A673 (cell line): Measurements from ENCODE around the gene SLC35B2. TPM values are rescaled to one million over a fixed set of nuclear protein-coding genes. Genes with fewer than 3 reads are reported as not detected.

Experiments used
- BruUV-seq: library from RNA; stranded (reverse); fragments of 400-500 nt; replicated peaks from 2 replicates; lab custom pipeline; 2021; lab: Mats Ljungman, UMichigan
- CTCF ChIA-PET: fragments of 300-600 bp; sonication (Branson Sonifier 250); formaldehyde crosslinking; loops from one replicate; lab custom pipeline; 2022; ENCODE audit warnings: antibody characterized with exemption; lab: Charles Lee
- POLR2A ChIA-PET: fragments of 300-600 bp; sonication (Branson Sonifier 250); formaldehyde crosslinking; loops from one replicate; lab custom pipeline; 2022; ENCODE audit warnings: antibody characterized with exemption; ENCODE audit not compliant: low non-redundant PET; lab: Charles Lee
- DNase-seq: peaks from one replicate; pipeline ENCODE4 v3.0.0-alpha.2; 2015; ENCODE audit warnings: low spot score
- H3K27ac ChIP-seq: fragments of 200-600 bp; sonication (generic); 2 replicates; pipeline ENCODE4 v1.5.1; 2016; ENCODE audit warnings: mixed run types, low read depth, mild to moderate bottlenecking, mixed read lengths, antibody characterized with exemption, low read length; ENCODE audit not compliant: poor library complexity, severe bottlenecking
- H3K27me3 ChIP-seq: fragments of 200-600 bp; sonication (generic); replicated peaks from 2 replicates; pipeline ENCODE4 v1.6.1; 2017; ENCODE audit warnings: mixed run types, low read depth, mild to moderate bottlenecking, mixed read lengths, antibody characterized with exemption, low read length; ENCODE audit not compliant: insufficient read depth, poor library complexity
- H3K36me3 ChIP-seq: fragments of 200-600 bp; sonication (generic); 2 replicates; pipeline ENCODE4 v1.6.1; 2016; ENCODE audit warnings: mixed run types, mild to moderate bottlenecking, mixed read lengths, antibody characterized with exemption, low read length; ENCODE audit not compliant: insufficient read depth, poor library complexity, severe bottlenecking
- H3K4me1 ChIP-seq: fragments of 200-600 bp; sonication (generic); 2 replicates; pipeline ENCODE4 v1.6.1; 2017; ENCODE audit warnings: mixed run types, mild to moderate bottlenecking, mixed read lengths, antibody characterized with exemption, low read length; ENCODE audit not compliant: insufficient read depth, poor library complexity, severe bottlenecking
- H3K4me3 ChIP-seq: fragments of 200-600 bp; sonication (generic); 2 replicates; pipeline ENCODE4 v1.5.1; 2016; ENCODE audit warnings: low read depth, mixed run types, mild to moderate bottlenecking, mixed read lengths, low read length; ENCODE audit not compliant: poor library complexity, severe bottlenecking
- H3K9me3 ChIP-seq: fragments of 200-600 bp; sonication (generic); 2 replicates; pipeline ENCODE4 v1.6.1; 2016; ENCODE audit warnings: mixed run types, low read depth, mild to moderate bottlenecking, mixed read lengths, antibody characterized with exemption, low read length; ENCODE audit not compliant: poor library complexity, severe bottlenecking
- EZH2 ChIP-seq: fragments of 200-600 bp; sonication (generic); IDR thresholded peaks from 2 replicates; pipeline ENCODE4 v1.6.1; 2017; ENCODE audit warnings: borderline replicate concordance, low read depth, mild to moderate bottlenecking, mixed read lengths, antibody characterized with exemption, low read length; ENCODE audit not compliant: poor library complexity, severe bottlenecking
- intact Hi-C: fragments of 100-400 bp; cut with micrococcal nuclease; formaldehyde crosslinking; loops from one replicate; pipeline ENCODE4 v1.10.0; 2022; ENCODE audit not compliant: unreplicated experiment
- total RNA-seq: library from RNA; stranded (reverse); gene quantifications from 2 replicates; pipeline ENCODE4 v1.2.3, GENCODE V29; 2021
- TF ChIP-seq, protein P1 (sequence below): fragments of 300-800, 200-600 bp; sonication (generic); conservative IDR thresholded peaks from 2 replicates; pipeline ENCODE4 v1.5.1; 2017; ENCODE audit warnings: low read depth, mild to moderate bottlenecking, antibody characterized with exemption, low read length, moderate library complexity, mixed read lengths

SLC35B2 gene
- total RNA-seq, 1 experiment from 2014 or later, result 52.0 TPM

DNA sequence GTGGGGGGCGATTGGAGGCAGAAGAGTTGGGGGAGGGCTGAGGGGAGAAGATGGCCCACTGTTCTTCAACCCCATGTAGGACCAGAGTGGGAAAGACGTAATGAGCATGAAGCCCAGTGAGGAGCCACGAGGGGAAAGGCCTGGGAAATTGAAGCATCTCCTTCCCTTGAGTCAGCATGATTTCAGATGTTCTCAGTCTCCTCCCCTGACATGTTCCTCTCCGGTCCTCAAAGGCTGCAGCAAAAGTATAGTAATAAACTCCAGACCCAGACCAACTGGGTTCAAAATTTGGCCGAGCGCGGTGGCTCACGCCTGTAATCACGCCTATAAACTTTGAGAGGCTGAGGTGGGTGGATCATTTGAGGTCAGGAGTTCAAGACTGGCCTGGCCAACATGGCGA lies 9.9 kb upstream of the SLC35B2 start:
- CTCF ChIA-PET, result interaction anchor here (0.6 to 0.7 kb wide), 2 partner anchors 20 to 21 kb away, joined by 4 read pairs; partner anchors contain the start of gene HSP90AB1
- no peak overlapping the region for H3K4me3 ChIP-seq
- H3K36me3 ChIP-seq, result no peaks in the 10 kb centered on the region
- TF ChIP-seq, protein P1, sequence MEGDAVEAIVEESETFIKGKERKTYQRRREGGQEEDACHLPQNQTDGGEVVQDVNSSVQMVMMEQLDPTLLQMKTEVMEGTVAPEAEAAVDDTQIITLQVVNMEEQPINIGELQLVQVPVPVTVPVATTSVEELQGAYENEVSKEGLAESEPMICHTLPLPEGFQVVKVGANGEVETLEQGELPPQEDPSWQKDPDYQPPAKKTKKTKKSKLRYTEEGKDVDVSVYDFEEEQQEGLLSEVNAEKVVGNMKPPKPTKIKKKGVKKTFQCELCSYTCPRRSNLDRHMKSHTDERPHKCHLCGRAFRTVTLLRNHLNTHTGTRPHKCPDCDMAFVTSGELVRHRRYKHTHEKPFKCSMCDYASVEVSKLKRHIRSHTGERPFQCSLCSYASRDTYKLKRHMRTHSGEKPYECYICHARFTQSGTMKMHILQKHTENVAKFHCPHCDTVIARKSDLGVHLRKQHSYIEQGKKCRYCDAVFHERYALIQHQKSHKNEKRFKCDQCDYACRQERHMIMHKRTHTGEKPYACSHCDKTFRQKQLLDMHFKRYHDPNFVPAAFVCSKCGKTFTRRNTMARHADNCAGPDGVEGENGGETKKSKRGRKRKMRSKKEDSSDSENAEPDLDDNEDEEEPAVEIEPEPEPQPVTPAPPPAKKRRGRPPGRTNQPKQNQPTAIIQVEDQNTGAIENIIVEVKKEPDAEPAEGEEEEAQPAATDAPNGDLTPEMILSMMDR, result no peak
- no peak for TF ChIP-seq EZH2
- BruUV-seq, result no TSS peak
- POLR2A ChIA-PET, result interaction anchor here (0.7 kb wide), 1 partner anchor 12 kb away, joined by 8 read pairs; no protein-coding TSS in a partner anchor
- H3K27me3 ChIP-seq, result no peaks in the 10 kb centered on the region
- intact Hi-C loops, result loop anchor here (5.0 kb wide), 1 partner anchor 190 kb away; no protein-coding TSS in a partner anchor
- no peaks in the 10 kb centered on the region for H3K9me3 ChIP-seq
- H3K27ac ChIP-seq, result no peak overlapping the region
- no peak for DNase-seq
- peaks cover 25% of the 10 kb centered on the region for H3K4me1 ChIP-seq

- DNase-seq, result no peak
- Histone ChIP-seq H3K9me3 (no peaks in the 10 kb centered on the region), H3K36me3 (no peaks in the 10 kb centered on the region), H3K27me3 (no peaks in the 10 kb centered on the region), H3K4me1 (peaks cover 25% of the 10 kb centered on the region), H3K27ac (no peak overlapping the region), H3K4me3 (no peak overlapping the region)
- TF ChIP-seq EZH2, result no peak
- TF ChIP-seq, protein P1, result no peak
- CTCF ChIA-PET, result interaction anchor here (0.6 to 0.7 kb wide), 2 partner anchors 19 to 20 kb away, joined by 4 read pairs; partner anchors contain the start of gene HSP90AB1
- POLR2A ChIA-PET, result no interaction called here
- BruUV-seq, result no TSS peak
- intact Hi-C loops, result loop anchor here (5.0 kb wide), 1 partner anchor 191 kb away; no protein-coding TSS in a partner anchor
Measured at GRCh38 chr6:44266347-44266746, 9.0 kb upstream of the SLC35B2 start.

GRCh38 chr6:44265722-44266233 lies 8.4 kb upstream of the SLC35B2 start:
- ChIA-PET CTCF (no interaction called here), POLR2A (no interaction called here)
- H3K4me1 ChIP-seq, result peaks cover 25% of the 10 kb centered on the region
- DNase-seq, result no peak
- H3K27me3 ChIP-seq, result no peaks in the 10 kb centered on the region
- TF ChIP-seq, protein P1, result no peak
- TF ChIP-seq EZH2, result no peak
- no TSS peak for BruUV-seq
- H3K27ac ChIP-seq, result peak overlapping the region; percentile 79
- intact Hi-C loops, result loop anchor here (5.0 kb wide), 1 partner anchor 192 kb away; no protein-coding TSS in a partner anchor
- H3K36me3 ChIP-seq, result no peaks in the 10 kb centered on the region
- H3K9me3 ChIP-seq, result no peaks in the 10 kb centered on the region
- H3K4me3 ChIP-seq, result peak overlapping the region; percentile 94
